T-helper 17 cell (primary cell): ENCODE measurements around the gene C6orf132. TPM values are rescaled to one million over a fixed set of nuclear protein-coding genes. Genes with fewer than 3 reads are reported as not detected.
A peak's percentile ranks its signal among the peaks of the same experiment; 100 is the strongest.

Experiments
- ATAC-seq: fragments of 150-1000 bp; cut with Tn5 transposase; 2 replicates; pipeline ENCODE4 v1.10.0; 2021; ENCODE audit warnings: mild to moderate bottlenecking, moderate library complexity
- DNase-seq, 3 donors: peaks; one replicate each; pipeline versions ENCODE4 v3.0.0 to v3.0.0-alpha.2; 2020 to 2021
- H3K9me3 ChIP-seq: one replicate; pipeline ENCODE4 v1.7.0; 2013; ENCODE audit warnings: low read length, mild to moderate bottlenecking; ENCODE audit not compliant: control insufficient read depth, poor library complexity, severe bottlenecking
- H3K27ac Mint-ChIP-seq: one replicate; pipeline ENCODE4 v1.8.0; 2022; ENCODE audit warnings: mild to moderate bottlenecking, moderate library complexity, mixed read lengths
- H3K27me3 Mint-ChIP-seq: one replicate; pipeline ENCODE4 v1.8.0; 2022; ENCODE audit warnings: mixed read lengths
- H3K36me3 Mint-ChIP-seq: one replicate; pipeline ENCODE4 v1.8.0; 2022; ENCODE audit warnings: low read depth, mixed read lengths
- H3K4me1 Mint-ChIP-seq: one replicate; pipeline ENCODE4 v1.8.0; 2022; ENCODE audit warnings: mild to moderate bottlenecking, mixed read lengths
- H3K4me3 Mint-ChIP-seq: one replicate; pipeline ENCODE4 v1.8.0; 2022; ENCODE audit warnings: mild to moderate bottlenecking, moderate library complexity, mixed read lengths
- total RNA-seq, 4 donors: library from RNA in 2 of 4; stranded (reverse) in 2 of 4; gene quantifications; one replicate each; pipeline ENCODE4 v1.2.3 and lab custom pipeline; 2022 to 2026

C6orf132 gene
- total RNA-seq, 2 donors from 2014 or later = not detected

- Mint-ChIP-seq H3K36me3 (peaks cover 2% of the 10 kb centered on the region), H3K4me3 (peak overlapping the region; percentile 56), H3K27ac (no peak overlapping the region), H3K4me1 (peaks cover 9% of the 10 kb centered on the region), H3K27me3 (peaks cover 4% of the 10 kb centered on the region)
- ATAC-seq (peak; percentile 87), DNase-seq (peak; percentile 40 to 55 (median 50))
- no peaks in the 10 kb centered on the region for H3K9me3 ChIP-seq
These were observed 38.2 kb downstream of the C6orf132 start for GRCh38 chr6:42104095-42104803.

- H3K36me3 Mint-ChIP-seq = peaks cover 2% of the 10 kb centered on the region
These were observed 38.7 kb downstream of the C6orf132 start for GRCh38 chr6:42103753-42104094.

GRCh38 chr6:42103216-42103615, 39.2 kb downstream of the C6orf132 start:
- no peaks in the 10 kb centered on the region for H3K9me3 ChIP-seq
- ATAC-seq = no peak
- H3K4me3 Mint-ChIP-seq = no peak overlapping the region
- peaks cover 4% of the 10 kb centered on the region for H3K36me3 Mint-ChIP-seq
- peak overlapping the region; percentile 32 for H3K27ac Mint-ChIP-seq
- H3K27me3 Mint-ChIP-seq = peaks cover 9% of the 10 kb centered on the region
- DNase-seq = no peak
- H3K4me1 Mint-ChIP-seq = peaks cover 9% of the 10 kb centered on the region

More at GRCh38 chr6:42103753-42104094, 38.7 kb downstream of the C6orf132 start:
- no peaks in the 10 kb centered on the region for H3K9me3 ChIP-seq
- H3K4me1 Mint-ChIP-seq = peaks cover 9% of the 10 kb centered on the region
- DNase-seq (no peak), ATAC-seq (no peak)
- peak overlapping the region; percentile 47 for H3K4me3 Mint-ChIP-seq
- no peak overlapping the region for H3K27ac Mint-ChIP-seq
- peaks cover 4% of the 10 kb centered on the region for H3K27me3 Mint-ChIP-seq

- Mint-ChIP-seq H3K27ac (no peak overlapping the region), H3K4me3 (no peak overlapping the region), H3K27me3 (peaks cover 12% of the 10 kb centered on the region), H3K36me3 (peaks cover 4% of the 10 kb centered on the region), H3K4me1 (peaks cover 9% of the 10 kb centered on the region)
- ATAC-seq (no peak), DNase-seq (no peak)
- H3K9me3 ChIP-seq = no peaks in the 10 kb centered on the region
These were observed 41.2 kb downstream of the C6orf132 start for GRCh38 chr6:42101186-42101657.

- Mint-ChIP-seq H3K36me3 (peaks cover 4% of the 10 kb centered on the region), H3K4me1 (peaks cover 9% of the 10 kb centered on the region), H3K27me3 (peaks cover 12% of the 10 kb centered on the region), H3K27ac (no peak overlapping the region), H3K4me3 (no peak overlapping the region)
- H3K9me3 ChIP-seq = no peaks in the 10 kb centered on the region
- DNase-seq (no peak), ATAC-seq (no peak)
These were observed 42.2 kb downstream of the C6orf132 start for GRCh38 chr6:42100029-42100901.

GRCh38 chr6:42099340-42100028, 42.9 kb downstream of the C6orf132 start:
- H3K9me3 ChIP-seq = no peaks in the 10 kb centered on the region
- Mint-ChIP-seq H3K27ac (no peak overlapping the region), H3K4me3 (no peak overlapping the region), H3K27me3 (peaks cover 12% of the 10 kb centered on the region), H3K36me3 (peaks cover 4% of the 10 kb centered on the region), H3K4me1 (peaks cover 9% of the 10 kb centered on the region)
- ATAC-seq (no peak), DNase-seq (no peak)

- H3K36me3 Mint-ChIP-seq = peaks cover 2% of the 10 kb centered on the region
- H3K9me3 ChIP-seq = no peaks in the 10 kb centered on the region
- no peak overlapping the region for H3K4me3 Mint-ChIP-seq
- no peaks in the 10 kb centered on the region for H3K4me1 Mint-ChIP-seq
- no peak overlapping the region for H3K27ac Mint-ChIP-seq
- ATAC-seq (no peak), DNase-seq (no peak)
- H3K27me3 Mint-ChIP-seq = peaks cover 8% of the 10 kb centered on the region
These were observed 46.5 kb downstream of the C6orf132 start for GRCh38 chr6:42095776-42096541.

- Mint-ChIP-seq H3K36me3 (peaks cover 2% of the 10 kb centered on the region), H3K4me1 (no peaks in the 10 kb centered on the region), H3K27ac (no peak overlapping the region), H3K27me3 (peaks cover 8% of the 10 kb centered on the region), H3K4me3 (no peak overlapping the region)
- DNase-seq (no peak), ATAC-seq (no peak)
- H3K9me3 ChIP-seq = no peaks in the 10 kb centered on the region
These were observed 47.3 kb downstream of the C6orf132 start for GRCh38 chr6:42095094-42095493.

GRCh38 chr6:42093582-42094329, 48.7 kb downstream of the C6orf132 start:
- Mint-ChIP-seq H3K4me3 (no peak overlapping the region), H3K27me3 (peaks cover 8% of the 10 kb centered on the region), H3K36me3 (peaks cover 2% of the 10 kb centered on the region), H3K27ac (no peak overlapping the region), H3K4me1 (no peaks in the 10 kb centered on the region)
- DNase-seq = no peak
- no peaks in the 10 kb centered on the region for H3K9me3 ChIP-seq
- no peak for ATAC-seq

GRCh38 chr6:42091718-42092023, 50.7 kb downstream of the C6orf132 start:
- no peaks in the 10 kb centered on the region for H3K9me3 ChIP-seq
- Mint-ChIP-seq H3K4me3 (no peak overlapping the region), H3K27me3 (no peaks in the 10 kb centered on the region), H3K4me1 (no peaks in the 10 kb centered on the region), H3K27ac (no peak overlapping the region), H3K36me3 (no peaks in the 10 kb centered on the region)
- DNase-seq (no peak), ATAC-seq (no peak)

- no peak overlapping the region for H3K4me3 Mint-ChIP-seq
- no peak for DNase-seq
- no peaks in the 10 kb centered on the region for H3K27me3 Mint-ChIP-seq
- no peak overlapping the region for H3K27ac Mint-ChIP-seq
- no peak for ATAC-seq
- no peaks in the 10 kb centered on the region for H3K9me3 ChIP-seq
- H3K36me3 Mint-ChIP-seq = no peaks in the 10 kb centered on the region
- H3K4me1 Mint-ChIP-seq = no peaks in the 10 kb centered on the region
These were observed 51.4 kb downstream of the C6orf132 start for GRCh38 chr6:42090819-42091717.
